ENCODE measurements around the gene CST8.

Gene CST8

GRCh38 chr20:23446505-23446904 lies 44.4 kb upstream of the CST8 start:
- no peaks in the 10 kb centered on the region for H3K27me3 ChIP-seq (ENCODE audit: control insufficient read depth, insufficient read depth, low read length)
- peak; percentile 52 for TF ChIP-seq CTCF (IDR thresholded peaks at IDR 0.05)
- H3K4me3 ChIP-seq (ENCODE audit: low read depth, low read length) = no peak overlapping the region

GRCh38 chr20:23448167-23448566 lies 42.8 kb upstream of the CST8 start:
- Histone ChIP-seq H3K27ac (no peak overlapping the region), H3K79me2 (no peaks in the 10 kb centered on the region), H2AFZ (no peak overlapping the region), H3K4me3 (ENCODE audit: low read depth, low read length) (no peak overlapping the region), H3K4me1 (no peaks in the 10 kb centered on the region), H3K9me3 (ENCODE audit: control insufficient read depth, low read length) (no peaks in the 10 kb centered on the region), H3K36me3 (ENCODE audit: control insufficient read depth, insufficient read depth, low read length) (no peaks in the 10 kb centered on the region), H3K4me2 (ENCODE audit: low read length) (no peak overlapping the region), H3K9ac (no peak overlapping the region), H3K27me3 (ENCODE audit: control insufficient read depth, insufficient read depth, low read length) (no peaks in the 10 kb centered on the region)
- TF ChIP-seq CTCF (IDR thresholded peaks at IDR 0.05) = no peak

More at GRCh38 chr20:23446505-23446904, 44.4 kb upstream of the CST8 start:
- Histone ChIP-seq H3K4me1 (no peaks in the 10 kb centered on the region), H3K4me2 (ENCODE audit: low read length) (no peak overlapping the region), H3K36me3 (ENCODE audit: control insufficient read depth, insufficient read depth, low read length) (no peaks in the 10 kb centered on the region), H3K79me2 (no peaks in the 10 kb centered on the region), H3K9me3 (ENCODE audit: control insufficient read depth, low read length) (no peaks in the 10 kb centered on the region), H2AFZ (peak overlapping the region; percentile 20), H3K27ac (no peak overlapping the region), H3K9ac (no peak overlapping the region)

- Histone ChIP-seq H3K27me3 (ENCODE audit: control insufficient read depth, insufficient read depth, low read length) (no peaks in the 10 kb centered on the region), H3K4me1 (no peaks in the 10 kb centered on the region)
Measured at GRCh38 chr20:23449421-23449820, 41.5 kb upstream of the CST8 start.

GRCh38 chr20:23450877-23451276 lies 40.0 kb upstream of the CST8 start:
- no peak for TF ChIP-seq CTCF (IDR thresholded peaks at IDR 0.05)

More at GRCh38 chr20:23449421-23449820, 41.5 kb upstream of the CST8 start:
- Histone ChIP-seq H3K27ac (no peak overlapping the region), H3K4me2 (ENCODE audit: low read length) (no peak overlapping the region), H3K9ac (no peak overlapping the region), H2AFZ (no peak overlapping the region), H3K4me3 (ENCODE audit: low read depth, low read length) (no peak overlapping the region), H3K79me2 (no peaks in the 10 kb centered on the region), H3K9me3 (ENCODE audit: control insufficient read depth, low read length) (no peaks in the 10 kb centered on the region), H3K36me3 (ENCODE audit: control insufficient read depth, insufficient read depth, low read length) (no peaks in the 10 kb centered on the region)
- TF ChIP-seq CTCF (IDR thresholded peaks at IDR 0.05) = no peak

GRCh38 chr20:23451956-23452487 lies 38.9 kb upstream of the CST8 start:
- H3K27me3 ChIP-seq (ENCODE audit: control insufficient read depth, insufficient read depth, low read length) = no peaks in the 10 kb centered on the region
- no peaks in the 10 kb centered on the region for H3K9me3 ChIP-seq (ENCODE audit: control insufficient read depth, low read length)
- no peak overlapping the region for H3K27ac ChIP-seq
- H3K36me3 ChIP-seq (ENCODE audit: control insufficient read depth, insufficient read depth, low read length) = no peaks in the 10 kb centered on the region
- H2AFZ ChIP-seq = no peak overlapping the region
- TF ChIP-seq CTCF (IDR thresholded peaks at IDR 0.05) = no peak
- H3K4me2 ChIP-seq (ENCODE audit: low read length) = no peak overlapping the region
- no peaks in the 10 kb centered on the region for H3K4me1 ChIP-seq
- H3K9ac ChIP-seq = no peak overlapping the region
- no peaks in the 10 kb centered on the region for H3K79me2 ChIP-seq
- H3K4me3 ChIP-seq (ENCODE audit: low read depth, low read length) = no peak overlapping the region

More at GRCh38 chr20:23450877-23451276, 40.0 kb upstream of the CST8 start:
- Histone ChIP-seq H3K4me3 (ENCODE audit: low read depth, low read length) (no peak overlapping the region), H3K79me2 (no peaks in the 10 kb centered on the region), H3K27ac (no peak overlapping the region), H3K4me1 (no peaks in the 10 kb centered on the region), H3K9me3 (ENCODE audit: control insufficient read depth, low read length) (no peaks in the 10 kb centered on the region), H3K4me2 (ENCODE audit: low read length) (no peak overlapping the region), H3K27me3 (ENCODE audit: control insufficient read depth, insufficient read depth, low read length) (no peaks in the 10 kb centered on the region), H3K36me3 (ENCODE audit: control insufficient read depth, insufficient read depth, low read length) (no peaks in the 10 kb centered on the region), H2AFZ (no peak overlapping the region), H3K9ac (no peak overlapping the region)

Data from parathyroid adenoma (tissue), 2 donors.